IPS-15b (cell line): Measurements from ENCODE around the gene MYH9.

ENCODE experiments used
- H3K27me3 ChIP-seq: one replicate; pipeline ENCODE4 v1.6.1; 2013; ENCODE audit warnings: low read length; ENCODE audit not compliant: control insufficient read depth, insufficient read depth
- H3K36me3 ChIP-seq: one replicate; pipeline ENCODE4 v1.6.1; 2013; ENCODE audit warnings: low read length; ENCODE audit not compliant: control insufficient read depth, insufficient read depth
- H3K4me1 ChIP-seq: one replicate; pipeline ENCODE4 v1.6.1; 2013; ENCODE audit warnings: mild to moderate bottlenecking, low read length; ENCODE audit not compliant: control insufficient read depth, insufficient read depth
- H3K4me3 ChIP-seq: one replicate; pipeline ENCODE4 v1.5.1; 2013; ENCODE audit warnings: low read depth, low read length
- H3K9ac ChIP-seq: one replicate; pipeline ENCODE4 v1.6.1; 2013; ENCODE audit warnings: low read depth, mild to moderate bottlenecking, low read length
- H3K9me3 ChIP-seq: one replicate; pipeline ENCODE4 v1.6.1; 2013; ENCODE audit warnings: mild to moderate bottlenecking, low read length; ENCODE audit not compliant: control insufficient read depth, insufficient read depth

The MYH9 gene

GRCh38 chr22:36327922-36328551, 59.7 kb downstream of the MYH9 start:
- Histone ChIP-seq H3K9me3 (no peaks in the 10 kb centered on the region), H3K9ac (no peak overlapping the region), H3K4me3 (no peak overlapping the region), H3K27me3 (no peaks in the 10 kb centered on the region), H3K4me1 (peaks cover 20% of the 10 kb centered on the region), H3K36me3 (peaks cover 62% of the 10 kb centered on the region)

GRCh38 chr22:36326178-36327161, 61.3 kb downstream of the MYH9 start:
- H3K4me3 ChIP-seq, result no peak overlapping the region
- H3K9me3 ChIP-seq, result no peaks in the 10 kb centered on the region
- H3K27me3 ChIP-seq, result no peaks in the 10 kb centered on the region
- H3K9ac ChIP-seq, result no peak overlapping the region
- H3K36me3 ChIP-seq, result peaks cover 70% of the 10 kb centered on the region
- peaks cover 16% of the 10 kb centered on the region for H3K4me1 ChIP-seq

- Histone ChIP-seq H3K27me3 (no peaks in the 10 kb centered on the region), H3K4me3 (no peak overlapping the region), H3K36me3 (peaks cover 72% of the 10 kb centered on the region)
Measured at GRCh38 chr22:36325154-36326031, 62.4 kb downstream of the MYH9 start.

GRCh38 chr22:36324414-36324813, 63.4 kb downstream of the MYH9 start:
- Histone ChIP-seq H3K36me3 (peaks cover 82% of the 10 kb centered on the region), H3K9ac (no peak overlapping the region), H3K27me3 (no peaks in the 10 kb centered on the region), H3K4me1 (peaks cover 7% of the 10 kb centered on the region), H3K9me3 (no peaks in the 10 kb centered on the region), H3K4me3 (no peak overlapping the region)

More at GRCh38 chr22:36325154-36326031, 62.4 kb downstream of the MYH9 start:
- Histone ChIP-seq H3K9ac (no peak overlapping the region), H3K9me3 (no peaks in the 10 kb centered on the region), H3K4me1 (peaks cover 16% of the 10 kb centered on the region)

- peaks cover 4% of the 10 kb centered on the region for H3K4me1 ChIP-seq
- H3K9me3 ChIP-seq, result no peaks in the 10 kb centered on the region
- no peak overlapping the region for H3K9ac ChIP-seq
- H3K27me3 ChIP-seq, result no peaks in the 10 kb centered on the region
- no peak overlapping the region for H3K4me3 ChIP-seq
- H3K36me3 ChIP-seq, result peaks cover 87% of the 10 kb centered on the region
Measured at GRCh38 chr22:36323855-36324331, 63.9 kb downstream of the MYH9 start.

- Histone ChIP-seq H3K9ac (no peak overlapping the region), H3K4me3 (no peak overlapping the region), H3K27me3 (no peaks in the 10 kb centered on the region), H3K4me1 (no peaks in the 10 kb centered on the region), H3K36me3 (peaks cover 87% of the 10 kb centered on the region), H3K9me3 (no peaks in the 10 kb centered on the region)
Measured at GRCh38 chr22:36323182-36323854, 64.4 kb downstream of the MYH9 start.

GRCh38 chr22:36322602-36322915, 65.2 kb downstream of the MYH9 start:
- no peaks in the 10 kb centered on the region for H3K4me1 ChIP-seq
- H3K4me3 ChIP-seq, result no peak overlapping the region
- H3K9me3 ChIP-seq, result no peaks in the 10 kb centered on the region
- H3K36me3 ChIP-seq, result peaks cover 90% of the 10 kb centered on the region
- no peaks in the 10 kb centered on the region for H3K27me3 ChIP-seq
- H3K9ac ChIP-seq, result no peak overlapping the region

GRCh38 chr22:36321797-36322601, 65.8 kb downstream of the MYH9 start:
- H3K4me3 ChIP-seq, result no peak overlapping the region

GRCh38 chr22:36320553-36320952, 67.2 kb downstream of the MYH9 start:
- Histone ChIP-seq H3K9me3 (no peaks in the 10 kb centered on the region), H3K4me3 (no peak overlapping the region), H3K36me3 (peaks cover 83% of the 10 kb centered on the region), H3K27me3 (no peaks in the 10 kb centered on the region), H3K4me1 (no peaks in the 10 kb centered on the region), H3K9ac (no peak overlapping the region)

More at GRCh38 chr22:36321797-36322601, 65.8 kb downstream of the MYH9 start:
- H3K36me3 ChIP-seq, result peaks cover 90% of the 10 kb centered on the region
- H3K27me3 ChIP-seq, result no peaks in the 10 kb centered on the region
- no peaks in the 10 kb centered on the region for H3K9me3 ChIP-seq
- no peaks in the 10 kb centered on the region for H3K4me1 ChIP-seq
- H3K9ac ChIP-seq, result no peak overlapping the region

GRCh38 chr22:36319595-36320497, 67.9 kb downstream of the MYH9 start:
- Histone ChIP-seq H3K27me3 (no peaks in the 10 kb centered on the region), H3K36me3 (peaks cover 84% of the 10 kb centered on the region), H3K4me1 (no peaks in the 10 kb centered on the region), H3K9me3 (no peaks in the 10 kb centered on the region), H3K9ac (no peak overlapping the region), H3K4me3 (no peak overlapping the region)
